ENCODE results near the gene CTSD. TPM values are rescaled to one million over a fixed set of nuclear protein-coding genes. Genes with fewer than 3 reads are reported as not detected.
A peak's percentile ranks its signal among the peaks of the same experiment; 100 is the strongest.

The CTSD gene
- total RNA-seq, 4 donors from 2014 or later: 359 to 1,165 (median 624) TPM

DNA sequence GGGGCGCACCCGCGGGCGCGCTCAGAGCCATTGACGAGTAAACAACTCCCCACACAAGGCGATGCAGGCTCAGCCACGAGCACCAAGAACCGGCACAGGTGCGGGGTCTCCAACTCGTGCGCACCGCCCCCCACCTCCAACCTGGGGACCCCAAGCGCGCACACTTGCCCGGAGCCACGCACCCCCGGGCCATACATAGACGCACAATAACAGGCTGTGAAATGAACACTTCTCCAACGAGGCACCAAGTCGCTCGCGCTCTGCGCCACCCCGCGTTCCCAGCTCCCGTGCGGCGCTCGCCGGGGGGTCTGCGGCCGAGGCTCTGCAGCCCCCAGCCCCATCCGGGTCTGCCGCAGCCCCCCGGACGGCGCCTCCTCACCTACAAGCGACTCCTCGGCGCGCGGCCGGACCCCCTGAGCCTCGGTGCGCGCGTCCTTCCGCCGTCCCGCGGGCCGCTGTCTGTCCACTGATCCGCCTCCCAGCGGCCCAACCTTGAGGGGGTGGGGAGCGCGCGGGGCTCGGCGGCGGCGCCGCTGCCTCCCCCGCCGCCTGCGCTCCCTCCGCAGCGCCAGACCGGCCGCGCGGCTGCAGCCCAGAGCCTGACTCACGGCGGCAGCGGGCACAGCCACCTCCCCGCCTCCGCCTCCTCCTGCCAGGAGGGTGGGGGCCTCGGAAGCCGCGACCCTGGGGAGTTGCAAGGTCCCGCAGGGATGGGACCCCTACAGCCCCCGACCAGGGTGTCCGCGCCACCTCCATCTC lies 14.9 kb downstream of the CTSD start:
- no peak for DNase-seq (ENCODE audit: low spot score)
- TF ChIP-seq, protein P1, sequence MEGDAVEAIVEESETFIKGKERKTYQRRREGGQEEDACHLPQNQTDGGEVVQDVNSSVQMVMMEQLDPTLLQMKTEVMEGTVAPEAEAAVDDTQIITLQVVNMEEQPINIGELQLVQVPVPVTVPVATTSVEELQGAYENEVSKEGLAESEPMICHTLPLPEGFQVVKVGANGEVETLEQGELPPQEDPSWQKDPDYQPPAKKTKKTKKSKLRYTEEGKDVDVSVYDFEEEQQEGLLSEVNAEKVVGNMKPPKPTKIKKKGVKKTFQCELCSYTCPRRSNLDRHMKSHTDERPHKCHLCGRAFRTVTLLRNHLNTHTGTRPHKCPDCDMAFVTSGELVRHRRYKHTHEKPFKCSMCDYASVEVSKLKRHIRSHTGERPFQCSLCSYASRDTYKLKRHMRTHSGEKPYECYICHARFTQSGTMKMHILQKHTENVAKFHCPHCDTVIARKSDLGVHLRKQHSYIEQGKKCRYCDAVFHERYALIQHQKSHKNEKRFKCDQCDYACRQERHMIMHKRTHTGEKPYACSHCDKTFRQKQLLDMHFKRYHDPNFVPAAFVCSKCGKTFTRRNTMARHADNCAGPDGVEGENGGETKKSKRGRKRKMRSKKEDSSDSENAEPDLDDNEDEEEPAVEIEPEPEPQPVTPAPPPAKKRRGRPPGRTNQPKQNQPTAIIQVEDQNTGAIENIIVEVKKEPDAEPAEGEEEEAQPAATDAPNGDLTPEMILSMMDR (IDR thresholded peaks at IDR 0.05): no peak
- peak; percentile 44 for ATAC-seq (ENCODE audit: low FRiP score)

DNA sequence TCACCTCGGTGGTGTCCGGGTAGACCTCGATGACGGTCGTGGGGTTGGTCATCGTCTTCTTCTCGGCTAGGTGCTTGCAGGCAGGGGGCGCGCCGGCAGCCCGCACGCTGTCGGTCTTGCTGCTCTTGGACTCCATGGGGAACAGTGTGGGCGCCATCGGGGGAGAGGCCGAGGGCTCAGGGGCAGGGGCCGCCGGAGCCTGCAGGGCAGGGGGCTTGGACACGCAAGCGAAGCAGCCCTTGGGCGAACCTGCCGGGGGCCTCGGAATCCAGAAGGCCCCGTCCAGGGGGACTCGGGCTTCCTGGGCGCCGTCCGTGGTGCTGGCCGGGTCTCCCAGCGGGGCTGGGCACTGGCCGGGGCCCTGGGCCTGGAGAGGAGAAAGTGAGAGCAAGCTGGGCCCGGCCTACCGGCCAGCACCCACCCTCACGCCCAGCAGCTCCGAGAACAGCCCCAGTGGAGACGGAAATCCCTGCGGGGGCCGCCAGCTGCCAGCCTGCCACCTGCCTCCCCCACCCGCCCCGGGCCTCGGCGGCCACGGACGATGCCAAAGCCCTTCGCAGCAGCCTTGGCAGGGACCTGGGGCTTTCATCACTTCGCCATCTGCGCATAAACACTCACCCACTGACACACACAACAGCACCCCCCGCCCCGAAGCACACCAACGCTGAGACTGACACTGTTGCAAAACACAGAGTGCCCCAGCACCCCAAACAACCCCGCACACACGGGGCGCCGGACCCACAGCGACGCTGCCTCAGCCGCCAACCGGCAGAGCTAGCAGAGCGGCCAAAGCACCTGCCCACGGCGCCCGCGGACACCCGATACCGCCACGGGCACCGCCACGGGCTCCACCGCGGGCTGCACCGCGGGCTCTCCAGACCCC lies 15.7 kb downstream of the CTSD start:
- TF ChIP-seq, protein P1 (IDR thresholded peaks at IDR 0.05): no peak
- ATAC-seq (ENCODE audit: low FRiP score) (no peak), DNase-seq (ENCODE audit: low spot score) (no peak)

DNA sequence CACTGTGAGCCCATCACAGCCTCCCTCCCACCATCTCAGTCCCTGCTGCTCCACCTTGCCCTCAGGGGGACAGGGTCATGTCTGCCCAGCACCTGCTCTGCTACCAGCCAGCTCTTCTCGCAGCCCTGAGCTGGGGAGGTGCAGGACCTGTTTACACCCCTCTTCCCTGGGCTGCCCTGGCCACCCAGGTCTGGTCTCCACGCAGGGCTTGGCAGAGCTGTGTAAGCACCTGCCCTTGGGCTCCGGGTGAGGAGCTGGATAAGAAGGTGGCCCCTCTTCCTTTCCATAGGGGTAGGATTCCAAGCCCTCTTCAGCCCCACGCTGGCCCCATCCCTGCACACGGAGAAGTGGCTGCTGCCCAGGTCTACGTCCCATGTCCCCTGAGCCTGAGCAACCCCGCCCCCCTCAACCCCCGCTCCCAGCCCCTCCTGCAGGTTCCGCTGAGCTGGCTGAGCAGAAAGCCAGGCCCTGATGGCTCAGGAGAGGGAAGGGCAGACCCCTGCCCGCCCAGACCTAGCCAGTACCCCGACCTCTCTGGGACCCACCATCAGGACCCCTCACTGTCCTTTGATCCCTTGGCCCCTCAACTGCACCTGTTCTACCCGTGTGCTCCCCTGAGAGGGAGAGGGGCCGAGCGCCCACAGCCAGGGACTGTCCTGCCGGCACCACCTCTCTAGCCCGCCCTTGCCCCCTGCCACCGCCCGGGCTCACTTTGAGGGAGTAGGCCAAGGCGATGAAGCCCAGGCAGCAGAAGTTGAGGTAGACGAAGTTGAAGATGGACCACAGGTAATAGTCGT lies 16.6 kb downstream of the CTSD start:
- TF ChIP-seq, protein P1 (IDR thresholded peaks at IDR 0.05): no peak
- DNase-seq (ENCODE audit: low spot score) (no peak), ATAC-seq (ENCODE audit: low FRiP score) (no peak)

DNA sequence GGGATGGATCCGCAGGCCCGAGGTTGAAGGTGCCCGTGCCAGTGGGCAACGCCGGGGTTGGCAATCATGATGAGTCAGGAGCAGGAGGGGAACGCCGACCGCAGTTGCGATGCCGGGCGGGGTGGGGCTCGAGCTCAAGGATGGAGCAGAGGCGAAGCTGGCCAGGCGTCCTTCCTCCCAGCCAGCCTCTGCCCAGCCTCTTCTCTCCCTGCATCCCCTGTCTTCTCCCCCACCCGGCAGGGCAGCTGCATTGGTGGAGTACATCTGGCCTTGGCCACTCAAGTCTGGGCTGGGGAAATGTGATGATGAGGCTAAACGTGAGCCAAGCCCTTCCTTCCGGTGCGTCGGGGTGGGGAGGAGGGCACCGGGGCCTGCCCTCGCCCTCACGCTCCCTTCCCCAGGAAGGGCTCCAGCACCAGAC lies 17.2 kb downstream of the CTSD start:
- ATAC-seq (ENCODE audit: low FRiP score) (no peak), DNase-seq (ENCODE audit: low spot score) (no peak)
- TF ChIP-seq, protein P1 (IDR thresholded peaks at IDR 0.05): no peak

DNA sequence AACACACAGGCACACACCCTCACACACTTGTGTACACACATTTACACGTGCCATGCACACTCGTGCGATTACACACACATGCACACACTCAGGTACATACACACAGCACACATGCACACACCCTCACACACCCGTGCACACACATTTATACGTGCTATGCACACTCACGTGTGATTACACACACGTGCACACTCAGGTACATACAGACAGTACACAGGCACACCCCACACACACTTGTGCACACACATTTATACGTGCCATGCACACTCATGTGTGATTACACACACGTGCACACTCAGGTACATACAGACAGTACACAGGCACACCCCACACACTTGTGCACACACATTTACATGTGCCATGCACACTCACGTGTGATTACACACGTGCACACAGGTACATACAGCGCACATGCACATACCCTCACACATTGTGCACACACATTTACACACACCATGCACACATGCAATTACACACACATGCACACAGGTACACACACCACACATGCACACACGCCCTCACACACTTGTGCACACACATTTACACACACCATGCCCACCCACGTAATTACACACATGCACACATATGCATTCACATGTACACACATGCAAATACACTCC lies 17.9 kb downstream of the CTSD start:
- TF ChIP-seq, protein P1 (IDR thresholded peaks at IDR 0.05): no peak

DNA sequence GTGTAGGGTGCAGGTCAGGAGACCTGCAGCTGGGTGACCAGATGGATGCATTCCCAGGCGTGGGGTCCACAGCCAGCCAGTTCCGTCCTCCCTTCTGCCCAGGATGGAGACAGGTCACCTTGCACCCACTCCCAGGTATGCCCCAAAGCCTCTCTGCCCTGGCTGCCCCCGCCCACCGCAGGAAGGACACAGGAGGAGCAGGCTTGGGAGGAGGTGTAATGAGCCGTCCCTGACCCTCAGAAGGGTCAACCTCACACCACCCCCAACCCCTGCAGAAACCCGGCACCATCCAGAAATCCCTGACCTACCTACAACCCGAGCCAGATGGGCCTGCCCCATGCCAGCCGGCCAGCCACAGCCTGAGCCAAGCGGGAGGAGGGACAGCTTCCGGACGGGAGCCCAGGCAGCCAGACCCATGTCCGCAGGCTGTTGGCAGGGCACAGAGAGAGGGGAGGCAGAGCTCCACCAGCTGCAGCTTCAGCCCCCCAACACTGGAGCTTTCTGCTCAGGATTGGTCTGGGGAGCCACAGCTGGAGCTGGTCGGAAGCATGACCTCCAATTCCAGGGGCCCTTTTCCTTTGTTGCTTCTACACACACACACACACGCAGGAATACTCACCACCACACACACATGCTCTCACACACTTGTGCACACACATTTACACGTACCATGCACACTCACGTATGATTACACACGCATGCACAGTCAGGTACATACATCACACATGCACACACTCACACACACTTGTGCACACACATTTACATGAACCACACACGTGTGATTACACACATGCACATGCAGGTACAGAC lies 18.6 kb downstream of the CTSD start:
- no peak for DNase-seq (ENCODE audit: low spot score)
- TF ChIP-seq, protein P1 (IDR thresholded peaks at IDR 0.05): no peak
- ATAC-seq (ENCODE audit: low FRiP score): no peak

More for the DNA sequence above, 17.9 kb downstream of the CTSD start:
- no peak for ATAC-seq (ENCODE audit: low FRiP score)
- no peak for DNase-seq (ENCODE audit: low spot score)

Measured in omental fat pad (tissue), 4 donors.